Muscle layer of colon (tissue), 2 donors: ENCODE results near the gene NONO.
"Not testable (repeated sequence)": the region's sequence is repeated elsewhere in the genome, so short reads cannot be mapped to it uniquely, and the experiment has no call there.

Experiments used
- H3K27ac ChIP-seq: one replicate; pipeline ENCODE4 v1.7.0; 2013; ENCODE audit warnings: low read depth, mild to moderate bottlenecking, low read length, moderate library complexity
- H3K27me3 ChIP-seq, 2 donors: one replicate each; pipeline ENCODE4 v1.7.0; 2013; ENCODE audit warnings: low read length in 2 of 2, mild to moderate bottlenecking in 2 of 2; ENCODE audit not compliant: insufficient read depth in 2 of 2, control insufficient read depth in 1 of 2
- H3K36me3 ChIP-seq: one replicate; pipeline ENCODE4 v1.7.0; 2013; ENCODE audit warnings: mild to moderate bottlenecking, low read length; ENCODE audit not compliant: insufficient read depth
- H3K4me1 ChIP-seq: one replicate; pipeline ENCODE4 v1.7.0; 2013; ENCODE audit warnings: mild to moderate bottlenecking, low read length; ENCODE audit not compliant: insufficient read depth
- H3K4me3 ChIP-seq, 2 donors: one replicate each; pipeline ENCODE4 v1.7.0; 2013; ENCODE audit warnings: low read length in 2 of 2, low read depth in 1 of 2, mild to moderate bottlenecking in 1 of 2, moderate library complexity in 1 of 2
- H3K9ac ChIP-seq: one replicate; pipeline ENCODE4 v1.7.0; 2013; ENCODE audit warnings: low read length
- H3K9me3 ChIP-seq: one replicate; pipeline ENCODE4 v1.7.0; 2013; ENCODE audit warnings: mild to moderate bottlenecking, low read length
- donor health status: abdominal sarcoma.
- donor health status: Adenocarcinoma of cecum.

NONO gene

GRCh38 chrX:71320126-71320525 lies 36.7 kb downstream of the NONO start:
- Histone ChIP-seq H3K9ac (no peak overlapping the region), H3K4me1 (no peaks in the 10 kb centered on the region), H3K9me3 (no peaks in the 10 kb centered on the region), H3K36me3 (no peaks in the 10 kb centered on the region), H3K27ac (no peak overlapping the region), H3K4me3 (no peak overlapping the region), H3K27me3 (no peaks in the 10 kb centered on the region)

GRCh38 chrX:71321731-71322130 lies 38.3 kb downstream of the NONO start:
- Histone ChIP-seq H3K9me3 (peaks cover 4% of the 10 kb centered on the region), H3K36me3 (no peaks in the 10 kb centered on the region), H3K4me3 (no peak overlapping the region), H3K9ac (no peak overlapping the region), H3K27ac (peak overlapping the region; percentile 32), H3K27me3 (no peaks in the 10 kb centered on the region), H3K4me1 (no peaks in the 10 kb centered on the region)

GRCh38 chrX:71324452-71324851 lies 41.0 kb downstream of the NONO start:
- H3K27ac ChIP-seq, H3K4me3 ChIP-seq, H3K9me3 ChIP-seq, H3K4me1 ChIP-seq, H3K9ac ChIP-seq, H3K27me3 ChIP-seq, H3K36me3 ChIP-seq: not testable (repeated sequence)

- Histone ChIP-seq H3K9me3 (peaks cover 5% of the 10 kb centered on the region), H3K27ac (no peak overlapping the region), H3K27me3 (no peaks in the 10 kb centered on the region), H3K9ac (no peak overlapping the region), H3K4me1 (no peaks in the 10 kb centered on the region), H3K36me3 (no peaks in the 10 kb centered on the region), H3K4me3 (no peak overlapping the region)
Observed at GRCh38 chrX:71326394-71326793, 43.0 kb downstream of the NONO start.

- not testable (repeated sequence) for H3K27ac ChIP-seq, H3K9me3 ChIP-seq, H3K9ac ChIP-seq, H3K4me3 ChIP-seq, H3K4me1 ChIP-seq, H3K36me3 ChIP-seq, H3K27me3 ChIP-seq
Observed at GRCh38 chrX:71349151-71349665, 65.8 kb downstream of the NONO start.

GRCh38 chrX:71349867-71350266 lies 66.4 kb downstream of the NONO start:
- H3K4me3 ChIP-seq, H3K9ac ChIP-seq, H3K27ac ChIP-seq, H3K36me3 ChIP-seq, H3K27me3 ChIP-seq, H3K4me1 ChIP-seq, H3K9me3 ChIP-seq: not testable (repeated sequence)
